Vagina (tissue), 2 donors: ENCODE measurements around the gene ANGPT4.

Experiments
- CTCF ChIP-seq, 3 experiments: fragments of 450-650 bp in 2 of 3; fragments of 200-600 bp in 1 of 3; sonication (generic) in 1 of 3; IDR thresholded peaks; one replicate each; pipeline ENCODE4 v1.5.1; 2017 to 2019; ENCODE audit warnings: antibody characterized with exemption in 3 of 3, mild to moderate bottlenecking in 2 of 3, moderate library complexity in 2 of 3
- POLR2A ChIP-seq, 2 donors: fragments of 450-650 bp; IDR thresholded peaks; one replicate each; pipeline ENCODE4 v1.6.1; 2017; ENCODE audit warnings: antibody characterized with exemption in 2 of 2, mild to moderate bottlenecking in 2 of 2, moderate library complexity in 2 of 2
- POLR2AphosphoS5 ChIP-seq, 2 donors: sonication (generic); formaldehyde crosslinking; IDR thresholded peaks; one replicate each; pipeline ENCODE4 v1.9.0; 2017; ENCODE audit warnings: antibody characterized with exemption in 2 of 2, mild to moderate bottlenecking in 2 of 2, low read depth in 1 of 2; ENCODE audit not compliant: insufficient read depth in 1 of 2

DNA sequence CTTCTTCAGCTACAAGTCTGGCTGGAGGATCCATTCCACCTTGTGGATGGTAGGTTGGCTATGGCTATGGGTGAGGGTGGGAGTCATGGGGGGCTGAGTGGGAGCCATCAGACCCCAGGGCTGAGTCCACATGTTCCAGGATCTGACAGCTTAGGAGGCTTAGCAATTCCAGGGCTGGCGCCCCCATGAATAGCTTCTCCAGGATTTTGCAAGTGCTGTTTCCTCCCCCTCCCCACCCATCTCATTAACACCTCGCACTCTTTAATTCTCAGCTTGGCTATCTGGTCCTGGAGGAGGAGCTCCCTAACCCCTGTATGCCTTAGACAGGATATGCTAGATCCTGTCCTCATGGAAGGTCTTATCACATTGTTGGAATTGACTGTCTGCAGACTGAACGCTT, 39.0 kb upstream of the ANGPT4 start:
- no peak for TF ChIP-seq CTCF (IDR thresholded peaks at IDR 0.05)
- TF ChIP-seq POLR2A (IDR thresholded peaks at IDR 0.05) = no peak
- TF ChIP-seq POLR2AphosphoS5 (IDR thresholded peaks at IDR 0.05; ENCODE audit: insufficient read depth in 1 of 2, low read depth in 1 of 2) = no peak
